LNCAP (cell line): ENCODE data around the gene KIAA1217.

Experiments
- CTCF ChIP-seq: fragments of 450-650 bp; IDR thresholded peaks from 2 replicates; pipeline ENCODE4 v1.5.1; 2017; ENCODE audit warnings: mild to moderate bottlenecking

Gene KIAA1217

GRCh38 chr10:24344695-24345463 is 135.9 kb downstream of the KIAA1217 start:
- TF ChIP-seq CTCF = no peak

GRCh38 chr10:24346877-24347519 is 138.1 kb downstream of the KIAA1217 start:
- no peak for TF ChIP-seq CTCF

GRCh38 chr10:24349379-24350001 is 140.6 kb downstream of the KIAA1217 start:
- no peak for TF ChIP-seq CTCF

- TF ChIP-seq CTCF = no peak
Observed at GRCh38 chr10:24350070-24350921, 141.4 kb downstream of the KIAA1217 start.

GRCh38 chr10:24351961-24352360 is 143.0 kb downstream of the KIAA1217 start:
- TF ChIP-seq CTCF = no peak

GRCh38 chr10:24352399-24352798 is 143.5 kb downstream of the KIAA1217 start:
- TF ChIP-seq CTCF = no peak

GRCh38 chr10:24353319-24353718 is 144.4 kb downstream of the KIAA1217 start:
- TF ChIP-seq CTCF = no peak
